Kidney epithelial cell (primary cell): ENCODE measurements around the gene PPA2. TPM values are rescaled to one million over a fixed set of nuclear protein-coding genes. Genes with fewer than 3 reads are reported as not detected.

ENCODE experiments used
- DNase-seq: peaks from one replicate; pipeline ENCODE4 v3.0.0-alpha.2; 2010; ENCODE audit warnings: low read depth
- H3K27me3 ChIP-seq: 2 replicates; pipeline ENCODE4 v1.6.0; 2011; ENCODE audit warnings: low read length; ENCODE audit not compliant: control insufficient read depth, insufficient read depth
- H3K36me3 ChIP-seq: 2 replicates; pipeline ENCODE4 v1.5.1; 2011; ENCODE audit warnings: low read length; ENCODE audit not compliant: control insufficient read depth, insufficient read depth
- H3K4me3 ChIP-seq: 2 replicates; pipeline ENCODE4 v1.5.1; 2011; ENCODE audit warnings: low read depth, mild to moderate bottlenecking, control low read depth, low read length
- total RNA-seq: library from RNA; depleted of rRNA; stranded (reverse); fragments of >200 nt; gene quantifications from 2 replicates; pipeline ENCODE4 v1.2.3, GENCODE V29; 2015
- TF ChIP-seq, protein P1 (sequence below): IDR thresholded peaks from 2 replicates; pipeline ENCODE4 v1.5.1; 2011; ENCODE audit warnings: mild to moderate bottlenecking, moderate library complexity, low read length, control low read depth, inconsistent platforms; ENCODE audit not compliant: insufficient read depth, poor library complexity, severe bottlenecking

The PPA2 gene
- total RNA-seq, 1 donor from 2014 or later: 96.3 TPM

DNA sequence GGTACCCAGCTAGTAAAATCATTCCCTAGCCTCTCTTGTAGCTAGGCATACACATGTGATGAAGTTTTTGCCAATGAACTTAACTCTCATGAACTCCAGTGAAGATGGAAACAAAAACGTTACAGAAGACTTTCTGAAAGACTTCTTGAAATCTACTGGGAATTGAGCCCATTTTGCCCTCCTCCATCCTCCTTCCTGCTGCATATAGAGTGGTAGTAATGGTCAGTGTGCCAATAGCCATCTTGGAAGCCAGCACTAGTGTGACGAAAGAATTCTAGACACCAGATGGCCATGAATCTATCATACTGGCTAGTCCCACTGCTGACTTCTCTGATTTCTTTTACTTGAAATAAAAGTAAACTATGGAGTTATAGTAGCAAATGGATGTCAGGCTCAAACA, 30.9 kb upstream of the PPA2 start:
- no peak for DNase-seq
- Histone ChIP-seq H3K4me3 (no peak overlapping the region), H3K27me3 (no peaks in the 10 kb centered on the region), H3K36me3 (no peaks in the 10 kb centered on the region)
- TF ChIP-seq, protein P1, sequence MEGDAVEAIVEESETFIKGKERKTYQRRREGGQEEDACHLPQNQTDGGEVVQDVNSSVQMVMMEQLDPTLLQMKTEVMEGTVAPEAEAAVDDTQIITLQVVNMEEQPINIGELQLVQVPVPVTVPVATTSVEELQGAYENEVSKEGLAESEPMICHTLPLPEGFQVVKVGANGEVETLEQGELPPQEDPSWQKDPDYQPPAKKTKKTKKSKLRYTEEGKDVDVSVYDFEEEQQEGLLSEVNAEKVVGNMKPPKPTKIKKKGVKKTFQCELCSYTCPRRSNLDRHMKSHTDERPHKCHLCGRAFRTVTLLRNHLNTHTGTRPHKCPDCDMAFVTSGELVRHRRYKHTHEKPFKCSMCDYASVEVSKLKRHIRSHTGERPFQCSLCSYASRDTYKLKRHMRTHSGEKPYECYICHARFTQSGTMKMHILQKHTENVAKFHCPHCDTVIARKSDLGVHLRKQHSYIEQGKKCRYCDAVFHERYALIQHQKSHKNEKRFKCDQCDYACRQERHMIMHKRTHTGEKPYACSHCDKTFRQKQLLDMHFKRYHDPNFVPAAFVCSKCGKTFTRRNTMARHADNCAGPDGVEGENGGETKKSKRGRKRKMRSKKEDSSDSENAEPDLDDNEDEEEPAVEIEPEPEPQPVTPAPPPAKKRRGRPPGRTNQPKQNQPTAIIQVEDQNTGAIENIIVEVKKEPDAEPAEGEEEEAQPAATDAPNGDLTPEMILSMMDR: no peak

DNA sequence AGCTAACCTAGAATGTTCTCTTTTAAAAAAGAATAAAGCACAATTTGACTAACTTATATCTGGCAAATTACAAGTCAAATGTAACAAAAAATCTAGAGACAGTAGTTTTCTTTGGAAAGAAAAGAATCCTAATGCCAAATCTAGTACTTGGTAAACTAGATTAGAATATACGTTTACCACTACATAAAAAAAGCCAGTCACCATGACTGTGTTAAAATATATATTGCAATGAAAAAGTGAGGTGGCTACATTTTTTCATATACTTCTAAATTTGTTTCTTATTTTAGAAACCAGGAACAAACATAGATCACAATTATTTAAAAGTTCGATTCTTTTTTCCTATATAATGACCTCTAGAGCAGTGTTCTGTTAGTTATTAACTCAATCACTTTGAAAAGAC, 29.6 kb upstream of the PPA2 start:
- no peak for DNase-seq
- Histone ChIP-seq H3K27me3 (no peaks in the 10 kb centered on the region), H3K4me3 (no peak overlapping the region), H3K36me3 (no peaks in the 10 kb centered on the region)
- TF ChIP-seq, protein P1: no peak

DNA sequence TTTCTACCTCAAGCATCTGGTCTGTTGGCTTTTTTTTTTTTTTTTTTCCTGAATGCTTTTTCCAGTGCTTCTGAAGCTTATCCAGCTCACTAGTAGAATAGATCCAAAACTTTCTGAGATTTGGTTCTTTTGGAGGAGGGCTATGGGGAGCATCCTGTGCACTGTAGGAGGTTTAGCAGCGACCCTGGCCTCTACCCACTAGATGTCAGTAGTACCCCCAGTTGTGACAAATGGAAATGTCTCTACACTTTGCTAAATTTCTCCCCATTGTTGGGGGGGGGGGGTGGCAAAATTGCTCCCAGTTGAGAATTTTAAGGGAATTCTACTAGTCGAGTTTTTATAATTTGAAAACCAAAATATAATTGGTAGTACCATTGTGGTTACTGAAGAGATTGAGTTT, 23.0 kb upstream of the PPA2 start:
- no peaks in the 10 kb centered on the region for H3K36me3 ChIP-seq
- no peak for DNase-seq
- no peak overlapping the region for H3K4me3 ChIP-seq
- TF ChIP-seq, protein P1: peak; percentile 50
- no peaks in the 10 kb centered on the region for H3K27me3 ChIP-seq

DNA sequence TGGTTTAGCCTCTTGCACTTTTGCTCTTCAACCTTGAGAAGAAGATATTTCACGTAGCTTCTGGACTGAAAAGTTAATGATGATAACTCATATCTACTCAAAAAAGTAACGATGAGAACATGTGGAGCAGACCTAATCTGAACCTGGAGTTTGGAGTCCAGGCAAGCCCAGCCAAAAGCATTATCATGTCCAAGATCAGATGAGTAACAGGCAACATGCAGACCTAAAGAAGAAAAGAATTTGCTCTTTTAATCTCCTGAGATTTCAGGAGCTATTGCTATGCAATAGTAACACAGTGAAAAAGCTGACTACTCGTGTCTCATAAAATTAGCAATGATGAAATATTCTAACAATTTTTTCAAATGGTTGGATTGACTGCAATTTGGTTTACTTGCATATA, 21.8 kb upstream of the PPA2 start:
- no peak for DNase-seq
- H3K27me3 ChIP-seq: no peaks in the 10 kb centered on the region
- no peak overlapping the region for H3K4me3 ChIP-seq
- TF ChIP-seq, protein P1: no peak
- no peaks in the 10 kb centered on the region for H3K36me3 ChIP-seq

DNA sequence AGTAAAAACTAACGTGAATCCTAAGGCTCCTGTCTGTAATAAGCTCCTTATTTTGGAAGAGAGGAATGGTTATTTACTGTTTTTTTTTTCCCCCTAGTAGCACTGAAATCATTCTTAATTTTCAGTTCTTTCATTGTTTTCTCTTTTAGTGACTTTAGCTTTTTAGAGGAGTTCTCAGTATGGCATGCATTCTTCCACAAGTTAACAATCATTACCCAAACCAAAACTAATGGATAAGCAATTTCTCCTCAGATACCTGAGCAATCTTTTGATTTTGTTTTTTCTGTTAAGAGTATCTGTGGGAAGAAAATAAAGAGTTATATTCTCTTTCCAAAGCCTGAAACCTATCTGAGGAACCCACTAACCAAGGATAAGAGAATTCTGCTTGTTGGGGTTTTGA, 16.7 kb upstream of the PPA2 start:
- TF ChIP-seq, protein P1: no peak
- no peak for DNase-seq
- no peaks in the 10 kb centered on the region for H3K27me3 ChIP-seq
- H3K4me3 ChIP-seq: no peak overlapping the region
- no peaks in the 10 kb centered on the region for H3K36me3 ChIP-seq

DNA sequence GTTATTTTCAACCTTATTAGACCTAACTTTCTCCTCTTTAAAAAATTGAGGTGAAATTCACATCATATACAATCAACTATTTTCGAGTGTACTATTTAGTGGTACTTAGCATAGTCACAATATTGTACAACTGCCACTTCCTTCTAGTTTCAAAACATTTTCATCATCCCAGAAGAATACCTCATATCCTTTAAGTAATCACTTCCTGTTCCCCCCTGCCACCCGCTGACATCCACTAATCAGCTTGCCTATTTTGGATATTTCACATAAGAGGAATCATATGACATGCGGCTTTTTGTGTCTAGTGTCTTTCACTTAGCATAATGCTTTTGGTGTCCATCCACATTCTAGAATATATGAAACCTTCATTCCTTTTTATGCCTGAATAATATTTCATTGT, 10.0 kb upstream of the PPA2 start:
- DNase-seq: no peak
- TF ChIP-seq, protein P1: no peak

More for the DNA sequence above, 10.0 kb upstream of the PPA2 start:
- Histone ChIP-seq H3K4me3 (no peak overlapping the region), H3K27me3 (no peaks in the 10 kb centered on the region), H3K36me3 (no peaks in the 10 kb centered on the region)
